T-helper 2 cell treated with Interferon-gamma antibody and Interleukin-4, amounts not matched to agents 5 μg/mL and 100 μg/mL, for 36 hours (primary cell): ENCODE data around the gene RNU1-1.
"Not testable (repeated sequence)": the region's sequence is repeated elsewhere in the genome, so short reads cannot be mapped to it uniquely, and the experiment has no call there.

Source experiments
- DNase-seq: peaks from one replicate; pipeline ENCODE4 v3.0.0; 2021; ENCODE audit warnings: low spot score
- H3K27ac Mint-ChIP-seq: one replicate; pipeline ENCODE4 v1.8.0; 2021; ENCODE audit warnings: mild to moderate bottlenecking, mixed read lengths
- H3K27me3 Mint-ChIP-seq: one replicate; pipeline ENCODE4 v1.8.0; 2021; ENCODE audit warnings: low read depth, mixed read lengths
- H3K36me3 Mint-ChIP-seq: one replicate; pipeline ENCODE4 v1.8.0; 2021; ENCODE audit warnings: low read depth, mixed read lengths
- H3K4me1 Mint-ChIP-seq: one replicate; pipeline ENCODE4 v1.8.0; 2021; ENCODE audit warnings: low read depth, mixed read lengths
- H3K4me3 Mint-ChIP-seq: one replicate; pipeline ENCODE4 v1.8.0; 2022; ENCODE audit warnings: mild to moderate bottlenecking, moderate library complexity, mixed read lengths
- H3K9me3 Mint-ChIP-seq: one replicate; pipeline ENCODE4 v1.8.0; 2021; ENCODE audit warnings: mixed read lengths

The RNU1-1 gene

DNA sequence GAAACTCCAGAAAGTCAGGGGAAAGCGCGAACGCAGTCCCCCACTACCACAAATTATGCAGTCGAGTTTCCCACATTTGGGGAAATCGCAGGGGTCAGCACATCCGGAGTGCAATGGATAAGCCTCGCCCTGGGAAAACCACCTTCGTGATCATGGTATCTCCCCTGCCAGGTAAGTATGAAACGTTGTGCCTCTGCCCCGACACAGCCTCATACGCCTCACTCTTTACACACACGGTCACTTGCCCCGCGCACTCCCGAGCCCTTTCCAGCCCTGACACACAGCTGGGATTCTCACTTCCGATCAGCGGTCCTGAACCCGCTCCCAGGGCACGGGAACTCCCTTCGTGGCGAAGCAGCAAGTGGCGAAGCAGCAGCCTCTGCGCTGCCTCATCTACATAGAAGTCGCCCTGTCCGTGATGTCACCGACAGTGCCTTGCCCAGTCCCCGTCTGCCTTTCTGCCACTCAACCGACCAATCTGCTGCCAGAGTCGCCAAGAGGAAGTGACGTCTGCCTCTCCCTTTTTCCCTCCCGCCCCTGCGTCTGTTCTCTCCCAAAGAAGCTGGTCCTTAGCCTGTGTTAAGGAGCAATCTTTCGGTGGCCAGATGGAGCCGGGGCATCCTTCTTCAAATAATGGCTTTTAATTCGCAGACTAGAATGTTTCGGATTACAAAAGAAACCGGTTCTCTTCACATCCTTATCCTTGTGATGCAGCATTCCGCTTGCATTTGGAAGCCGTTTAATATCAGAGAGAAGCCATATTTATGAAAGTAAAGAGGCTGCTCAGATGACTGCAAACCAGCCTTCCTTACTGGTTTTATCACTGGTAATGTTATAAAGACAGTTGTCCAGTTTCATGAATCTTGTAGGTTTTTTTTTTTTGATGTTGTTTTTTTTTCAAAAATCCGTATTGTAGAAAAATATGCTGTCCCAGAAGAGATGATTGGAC is at the start of gene RNU1-1:
TSS of gene RNU1-1 (minus strand) at position 179 of the 949 bp plus-strand sequence.
- H3K27me3 Mint-ChIP-seq = peaks cover 18% of the 10 kb centered on the region
- peak; percentile 82 for DNase-seq
- H3K4me1 Mint-ChIP-seq, H3K9me3 Mint-ChIP-seq, H3K36me3 Mint-ChIP-seq, H3K27ac Mint-ChIP-seq, H3K4me3 Mint-ChIP-seq: not testable (repeated sequence)

DNA sequence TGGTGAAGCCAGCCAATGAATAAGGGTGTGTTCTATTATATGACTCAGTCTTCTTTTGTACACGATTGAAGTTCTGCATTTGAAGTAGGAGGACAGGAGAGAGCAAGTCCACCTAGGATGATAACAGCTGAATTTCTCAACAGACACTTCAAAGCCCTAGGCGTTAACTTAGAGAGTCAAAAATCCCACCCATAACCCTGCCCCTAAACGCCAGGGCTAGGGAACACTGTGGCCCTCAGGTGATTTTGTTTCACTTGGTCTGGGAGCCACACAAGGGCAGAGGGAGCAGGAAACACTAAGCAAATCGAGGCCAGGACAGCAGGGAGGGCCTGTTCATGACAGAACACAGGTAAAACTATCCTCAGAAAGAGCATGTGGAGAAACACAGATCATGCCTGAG is 47.0 kb upstream of the RNU1-1 start:
- not testable (repeated sequence) for DNase-seq, H3K4me1 Mint-ChIP-seq, H3K27me3 Mint-ChIP-seq, H3K9me3 Mint-ChIP-seq, H3K4me3 Mint-ChIP-seq, H3K27ac Mint-ChIP-seq, H3K36me3 Mint-ChIP-seq

DNA sequence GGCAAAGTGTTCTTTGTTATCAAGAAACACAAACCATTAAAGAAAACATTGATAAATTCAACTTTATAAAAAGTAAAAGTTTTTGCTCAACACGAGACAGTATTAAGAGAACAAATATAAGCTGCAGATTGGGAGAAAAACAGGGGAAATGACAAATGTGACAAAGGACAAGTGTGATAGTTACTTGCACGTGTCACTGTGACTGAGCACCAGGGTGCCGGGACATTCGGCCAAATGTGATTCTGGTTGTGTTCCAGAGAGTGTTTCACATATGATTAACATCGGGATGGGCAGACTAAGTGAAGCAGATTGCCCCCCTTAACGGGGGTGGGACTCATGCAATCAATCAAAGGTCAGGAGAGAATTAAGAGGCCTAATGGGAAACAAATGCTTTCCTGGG is 46.4 kb upstream of the RNU1-1 start:
- not testable (repeated sequence) for H3K27me3 Mint-ChIP-seq, H3K27ac Mint-ChIP-seq, H3K4me1 Mint-ChIP-seq, H3K4me3 Mint-ChIP-seq, H3K36me3 Mint-ChIP-seq, H3K9me3 Mint-ChIP-seq, DNase-seq

DNA sequence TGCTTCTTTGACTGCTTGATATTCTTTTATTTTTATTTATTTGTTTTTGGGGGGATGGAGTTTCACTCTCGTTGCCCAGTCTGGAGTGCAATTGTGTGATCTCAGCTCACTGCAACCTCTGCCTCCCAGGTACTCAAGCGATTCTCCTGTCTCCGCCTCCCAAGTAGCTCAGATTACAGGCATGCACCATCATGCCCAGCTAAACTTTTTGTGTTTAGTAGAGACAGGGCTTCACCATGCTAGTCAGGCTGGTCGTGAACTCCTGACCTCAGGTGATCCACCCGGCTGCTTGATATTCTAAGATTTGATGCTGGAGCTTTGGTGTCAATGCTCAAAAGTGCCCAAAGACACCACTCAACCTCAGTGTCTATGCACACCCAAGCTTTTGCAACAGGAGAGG is 45.6 kb upstream of the RNU1-1 start:
- not testable (repeated sequence) for H3K27me3 Mint-ChIP-seq, H3K27ac Mint-ChIP-seq, H3K9me3 Mint-ChIP-seq, H3K4me3 Mint-ChIP-seq, H3K36me3 Mint-ChIP-seq, H3K4me1 Mint-ChIP-seq, DNase-seq

DNA sequence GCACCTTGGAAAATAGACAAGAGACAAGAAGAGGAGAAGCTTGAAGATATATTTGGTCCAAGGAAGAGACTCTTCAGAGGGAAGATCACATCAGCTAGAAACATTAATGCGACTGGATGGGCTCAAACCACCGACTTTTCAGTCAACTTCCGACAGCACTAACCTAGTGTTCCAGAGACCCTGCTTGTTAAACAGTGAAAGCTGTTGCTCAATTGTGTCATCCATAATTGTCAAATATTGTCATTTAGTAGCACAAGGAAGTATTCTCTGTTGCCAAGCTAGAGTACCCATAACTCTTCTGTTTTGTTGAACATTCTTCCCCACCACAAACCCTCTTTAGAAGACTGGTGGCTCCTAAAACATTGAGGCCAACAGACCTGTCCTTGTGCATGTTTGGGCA is 42.9 kb upstream of the RNU1-1 start:
- not testable (repeated sequence) for DNase-seq, H3K9me3 Mint-ChIP-seq, H3K36me3 Mint-ChIP-seq, H3K27me3 Mint-ChIP-seq, H3K4me3 Mint-ChIP-seq, H3K27ac Mint-ChIP-seq, H3K4me1 Mint-ChIP-seq

DNA sequence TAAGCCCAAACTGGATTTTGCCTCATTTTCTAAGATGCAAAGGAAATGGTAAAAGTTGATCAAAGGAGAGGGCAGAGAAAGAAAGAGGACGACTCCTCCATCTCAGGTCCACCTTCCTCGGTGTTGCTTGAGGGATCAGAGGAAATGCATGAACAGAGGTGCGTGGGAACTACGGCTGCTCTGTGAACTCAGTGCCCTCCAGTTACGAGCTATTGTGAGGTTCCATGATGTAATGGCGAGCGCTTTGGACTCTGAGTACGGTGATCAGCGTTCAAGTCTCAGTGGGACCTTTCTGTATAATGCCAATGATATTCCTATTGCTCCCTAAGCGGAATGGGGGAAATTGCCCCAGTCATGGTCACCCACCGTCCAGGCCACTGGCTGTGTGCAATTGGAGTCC is 39.2 kb upstream of the RNU1-1 start:
- H3K4me1 Mint-ChIP-seq, DNase-seq, H3K27ac Mint-ChIP-seq, H3K27me3 Mint-ChIP-seq, H3K36me3 Mint-ChIP-seq, H3K4me3 Mint-ChIP-seq, H3K9me3 Mint-ChIP-seq: not testable (repeated sequence)

DNA sequence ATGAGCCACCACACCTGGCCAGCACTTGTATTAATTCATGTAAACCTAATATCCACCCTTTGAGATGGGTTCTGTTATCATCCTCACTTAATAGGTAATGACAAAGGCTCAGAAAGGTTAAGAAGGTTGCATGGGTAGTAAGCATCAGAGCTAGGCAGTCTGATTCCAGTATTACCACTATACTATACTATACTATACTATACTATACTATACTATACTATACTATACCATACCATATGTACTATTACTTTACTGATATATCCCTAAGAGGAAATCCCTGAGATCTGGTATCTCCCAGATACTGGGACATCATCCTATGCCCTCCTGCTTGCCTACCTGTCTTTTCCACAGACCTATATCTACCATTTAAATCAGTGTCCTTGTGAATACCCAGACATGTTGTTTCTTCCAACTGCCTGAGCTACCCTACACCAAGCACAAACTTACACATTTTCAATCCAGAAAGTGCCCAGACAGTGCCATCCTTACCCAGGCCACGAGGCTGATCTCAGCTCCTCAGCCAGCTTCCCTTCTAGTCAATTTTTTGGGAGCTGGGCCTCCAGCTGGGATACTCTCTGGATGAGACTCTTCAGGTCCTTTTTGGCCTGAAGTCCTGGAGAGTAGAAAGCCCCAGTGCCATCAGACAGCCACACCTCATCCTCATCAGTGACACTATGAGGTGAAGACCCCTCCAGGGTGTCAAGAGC is 36.3 kb upstream of the RNU1-1 start:
- not testable (repeated sequence) for H3K4me3 Mint-ChIP-seq, H3K4me1 Mint-ChIP-seq, H3K9me3 Mint-ChIP-seq, H3K36me3 Mint-ChIP-seq, H3K27me3 Mint-ChIP-seq, DNase-seq, H3K27ac Mint-ChIP-seq

DNA sequence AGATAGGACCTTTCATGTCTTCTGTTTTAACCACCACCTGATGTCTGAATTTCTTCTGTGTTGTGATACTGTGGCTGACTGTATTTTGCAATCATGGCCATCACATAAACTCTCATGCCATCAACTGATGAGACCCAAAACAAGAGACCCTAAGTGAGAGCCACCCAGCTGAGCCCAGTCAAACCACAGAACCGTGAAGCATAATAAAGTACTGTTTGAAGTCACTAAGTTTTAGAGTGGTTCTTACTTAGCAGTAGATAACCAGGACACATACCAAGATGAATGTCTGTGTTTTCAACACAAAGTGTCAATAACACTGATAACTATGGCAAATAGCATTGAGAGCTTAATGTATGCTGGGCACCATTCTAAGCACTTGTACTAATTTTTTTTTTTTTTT is 35.5 kb upstream of the RNU1-1 start:
- peaks cover 11% of the 10 kb centered on the region for H3K27me3 Mint-ChIP-seq
- not testable (repeated sequence) for DNase-seq, H3K27ac Mint-ChIP-seq, H3K36me3 Mint-ChIP-seq, H3K4me1 Mint-ChIP-seq, H3K4me3 Mint-ChIP-seq, H3K9me3 Mint-ChIP-seq

DNA sequence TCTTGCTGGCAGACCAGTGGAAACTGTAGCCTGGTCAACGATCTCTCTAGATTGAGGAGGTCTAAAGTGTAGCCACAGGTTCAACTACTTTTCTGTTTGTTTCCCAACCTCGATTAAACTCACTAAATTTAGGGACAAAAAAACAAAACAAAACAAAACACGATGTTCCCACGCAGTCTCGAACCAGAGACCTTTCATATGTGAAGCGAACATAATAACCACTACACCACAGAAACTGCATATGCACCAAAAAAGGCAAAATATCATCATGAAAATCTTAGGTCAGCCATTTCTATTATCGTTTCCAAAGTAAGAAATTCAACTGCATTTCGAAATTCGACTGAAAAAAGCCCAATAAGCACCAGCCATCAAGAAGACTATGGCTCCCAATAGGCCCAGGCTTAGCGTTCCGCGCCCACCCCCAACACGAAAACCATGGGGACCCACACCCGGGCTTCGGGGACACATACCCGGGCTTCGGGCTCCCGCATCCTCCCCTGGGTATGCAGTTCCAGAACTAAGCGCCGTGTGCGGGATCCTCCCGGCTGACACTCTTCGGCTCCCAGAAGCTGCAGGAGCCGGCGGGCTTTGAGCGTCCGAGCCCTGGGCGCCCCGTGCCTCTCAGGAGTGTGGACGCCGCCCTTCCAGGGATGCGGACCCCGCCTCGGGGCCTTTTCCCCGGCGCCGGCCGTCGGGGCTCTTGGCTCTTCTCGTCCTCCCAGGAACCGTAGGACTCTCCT is 33.6 kb upstream of the RNU1-1 start:
- peaks cover 19% of the 10 kb centered on the region for H3K27me3 Mint-ChIP-seq
- DNase-seq, H3K4me1 Mint-ChIP-seq, H3K4me3 Mint-ChIP-seq, H3K27ac Mint-ChIP-seq, H3K9me3 Mint-ChIP-seq, H3K36me3 Mint-ChIP-seq: not testable (repeated sequence)

DNA sequence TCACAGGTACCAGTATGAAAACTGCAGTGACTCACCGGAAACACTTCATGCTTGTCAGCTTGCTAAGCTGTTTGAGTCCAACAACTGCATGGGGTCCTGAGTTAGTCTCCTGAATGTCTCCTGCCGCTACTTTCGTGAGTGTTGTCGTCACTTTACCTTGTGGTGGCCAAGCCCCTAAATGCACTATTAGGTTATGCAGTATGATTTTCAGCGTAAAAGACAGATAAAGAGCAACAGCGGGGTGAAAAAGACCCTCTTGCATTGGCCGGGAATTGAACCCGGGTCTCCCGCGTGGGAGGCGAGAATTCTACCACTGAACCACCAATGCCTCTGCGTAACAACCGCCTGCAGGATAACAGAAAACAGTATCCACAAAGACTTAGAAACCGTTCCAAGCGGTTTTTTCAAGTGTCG is 31.6 kb upstream of the RNU1-1 start:
- DNase-seq, H3K36me3 Mint-ChIP-seq, H3K27ac Mint-ChIP-seq, H3K4me3 Mint-ChIP-seq, H3K4me1 Mint-ChIP-seq, H3K9me3 Mint-ChIP-seq: not testable (repeated sequence)
- H3K27me3 Mint-ChIP-seq = peaks cover 27% of the 10 kb centered on the region

DNA sequence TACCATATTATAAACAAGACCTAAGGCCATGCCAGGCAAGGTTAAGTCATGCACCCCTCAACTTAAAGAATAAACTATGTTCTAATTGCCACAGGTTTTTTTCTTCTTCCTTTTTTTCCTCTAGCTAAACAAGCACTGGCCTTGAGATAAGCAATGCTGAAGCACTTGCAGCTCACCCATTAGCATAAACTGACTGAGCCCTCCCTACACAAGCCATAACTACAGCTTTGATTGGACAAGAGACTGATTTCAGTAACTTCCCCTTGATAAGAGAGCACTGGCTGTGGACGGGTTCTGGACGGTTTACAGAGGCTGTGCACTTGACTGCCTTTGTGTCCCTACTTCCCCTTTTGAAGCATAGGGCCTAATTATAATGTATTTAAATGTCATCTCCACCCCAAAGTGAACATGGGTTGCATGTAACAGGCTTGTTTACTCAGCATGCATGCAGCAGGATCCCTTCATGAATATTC is 26.4 kb upstream of the RNU1-1 start:
- H3K36me3 Mint-ChIP-seq, H3K4me3 Mint-ChIP-seq, H3K9me3 Mint-ChIP-seq, H3K4me1 Mint-ChIP-seq, DNase-seq, H3K27ac Mint-ChIP-seq: not testable (repeated sequence)
- H3K27me3 Mint-ChIP-seq = peaks cover 34% of the 10 kb centered on the region

DNA sequence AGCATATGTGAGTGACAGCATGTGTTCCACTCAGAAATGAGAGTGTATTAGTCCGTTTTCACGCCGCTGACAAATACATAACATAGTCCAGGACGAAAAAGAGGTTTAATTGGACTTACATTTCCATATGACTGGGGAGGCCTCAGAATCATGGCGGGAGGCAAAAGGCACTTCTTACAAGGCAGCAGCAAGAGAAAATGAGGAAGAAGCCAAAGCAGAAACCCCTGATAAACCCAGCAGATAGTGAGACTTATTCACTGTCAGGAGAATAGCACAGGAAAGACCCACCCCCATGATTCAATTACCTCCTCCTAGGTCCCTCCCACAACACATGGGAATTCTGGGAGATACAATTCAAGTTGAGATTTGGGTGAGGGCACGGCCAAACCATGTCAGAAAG is 23.4 kb upstream of the RNU1-1 start:
- not testable (repeated sequence) for H3K4me3 Mint-ChIP-seq, H3K4me1 Mint-ChIP-seq, H3K27ac Mint-ChIP-seq, H3K36me3 Mint-ChIP-seq, DNase-seq, H3K9me3 Mint-ChIP-seq
- peaks cover 42% of the 10 kb centered on the region for H3K27me3 Mint-ChIP-seq

DNA sequence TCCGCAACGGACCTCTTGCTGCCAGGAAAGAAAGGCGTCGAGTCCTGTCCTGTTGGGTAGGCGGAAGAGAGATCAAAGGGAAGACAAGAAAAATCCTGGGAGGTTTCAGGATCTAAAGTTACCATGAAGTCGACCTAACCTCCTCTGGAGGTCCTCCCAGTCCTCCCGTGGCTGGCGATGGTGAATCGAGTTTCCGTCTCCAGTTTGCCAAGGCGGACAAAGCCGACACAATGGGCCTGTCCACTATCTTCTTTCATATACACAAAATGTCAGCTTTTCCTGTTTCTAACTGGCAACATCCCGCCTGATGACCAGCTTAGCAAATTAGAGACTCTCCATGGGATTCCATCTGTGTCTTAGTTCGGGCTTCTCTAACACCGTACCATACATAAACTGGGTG is 22.7 kb upstream of the RNU1-1 start:
- DNase-seq, H3K9me3 Mint-ChIP-seq, H3K27ac Mint-ChIP-seq, H3K4me1 Mint-ChIP-seq, H3K36me3 Mint-ChIP-seq, H3K4me3 Mint-ChIP-seq: not testable (repeated sequence)
- peaks cover 48% of the 10 kb centered on the region for H3K27me3 Mint-ChIP-seq

DNA sequence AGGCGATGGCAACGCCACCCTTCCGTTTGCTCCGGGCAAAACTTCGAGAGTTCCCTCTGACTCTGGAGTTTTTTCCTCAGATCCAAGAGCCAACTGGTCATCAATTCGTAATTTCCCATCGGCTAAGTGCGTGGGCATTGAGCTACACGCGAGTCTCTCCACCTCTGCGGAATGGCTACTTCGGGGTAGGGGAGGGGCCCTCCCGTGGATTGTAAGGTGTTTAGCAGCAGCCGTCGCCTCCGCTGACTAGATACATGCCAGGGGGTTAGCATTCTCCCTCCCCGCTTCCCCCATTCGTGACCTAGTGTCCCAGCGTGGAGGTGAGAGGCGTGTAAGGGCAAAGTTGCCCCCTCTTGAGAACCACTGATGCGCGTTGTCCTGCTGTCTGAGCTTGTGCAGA is 21.8 kb upstream of the RNU1-1 start:
- H3K4me3 Mint-ChIP-seq, DNase-seq, H3K36me3 Mint-ChIP-seq, H3K9me3 Mint-ChIP-seq, H3K4me1 Mint-ChIP-seq, H3K27ac Mint-ChIP-seq: not testable (repeated sequence)
- peaks cover 46% of the 10 kb centered on the region for H3K27me3 Mint-ChIP-seq
